ENCODE data around the gene SLMAP. TPM values are rescaled to one million over a fixed set of nuclear protein-coding genes. Genes with fewer than 3 reads are reported as not detected.

Gene SLMAP
- total and polyA plus RNA-seq, 2 experiments from 2014 or later: 28.4 to 45.2 TPM

- no peaks in the 10 kb centered on the region for H3K4me1 ChIP-seq (ENCODE audit: low read depth)
- no peak for TF ChIP-seq CTCF (IDR thresholded peaks at IDR 0.05; ENCODE audit: low read depth, low read length)
These were observed 179.4 kb downstream of the SLMAP start for GRCh38 chr3:57935539-57935938.

GRCh38 chr3:57937092-57937491, 181.0 kb downstream of the SLMAP start:
- TF ChIP-seq CTCF (IDR thresholded peaks at IDR 0.05; ENCODE audit: low read depth, low read length): no peak
- Histone ChIP-seq H3K27ac (no peak overlapping the region), H3K4me3 (no peak overlapping the region), H3K27me3 (no peaks in the 10 kb centered on the region), H3K9me3 (ENCODE audit: low read depth) (no peaks in the 10 kb centered on the region), H3K36me3 (no peaks in the 10 kb centered on the region), H3K4me1 (ENCODE audit: low read depth) (no peaks in the 10 kb centered on the region)
- DNase-seq (ENCODE audit: low read depth in 1 of 2, low spot score in 1 of 2): no peak

More at GRCh38 chr3:57935539-57935938, 179.4 kb downstream of the SLMAP start:
- DNase-seq (ENCODE audit: low read depth in 1 of 2, low spot score in 1 of 2): peak in 1 of 2 donors; percentile 30
- Histone ChIP-seq H3K9me3 (ENCODE audit: low read depth) (no peaks in the 10 kb centered on the region), H3K27me3 (no peaks in the 10 kb centered on the region), H3K27ac (no peak overlapping the region), H3K4me3 (no peak overlapping the region), H3K36me3 (no peaks in the 10 kb centered on the region)

GRCh38 chr3:57939775-57940174, 183.7 kb downstream of the SLMAP start:
- H3K4me3 ChIP-seq: no peak overlapping the region
- no peaks in the 10 kb centered on the region for H3K36me3 ChIP-seq
- H3K27ac ChIP-seq: peak overlapping the region; percentile 62
- H3K9me3 ChIP-seq (ENCODE audit: low read depth): no peaks in the 10 kb centered on the region
- DNase-seq (ENCODE audit: low read depth in 1 of 2, low spot score in 1 of 2): peak in 1 of 2 donors; percentile 32
- TF ChIP-seq CTCF (IDR thresholded peaks at IDR 0.05; ENCODE audit: low read depth, low read length): no peak
- H3K27me3 ChIP-seq: no peaks in the 10 kb centered on the region
- peaks cover 5% of the 10 kb centered on the region for H3K4me1 ChIP-seq (ENCODE audit: low read depth)

- no peak overlapping the region for H3K4me3 ChIP-seq
- no peaks in the 10 kb centered on the region for H3K27me3 ChIP-seq
- H3K4me1 ChIP-seq (ENCODE audit: low read depth): peaks cover 5% of the 10 kb centered on the region
These were observed 186.3 kb downstream of the SLMAP start for GRCh38 chr3:57942388-57942787.

GRCh38 chr3:57942872-57943283, 186.8 kb downstream of the SLMAP start:
- DNase-seq (ENCODE audit: low read depth in 1 of 2, low spot score in 1 of 2): no peak
- no peak overlapping the region for H3K4me3 ChIP-seq
- TF ChIP-seq CTCF (IDR thresholded peaks at IDR 0.05; ENCODE audit: low read depth, low read length): no peak
- H3K27me3 ChIP-seq: no peaks in the 10 kb centered on the region
- no peaks in the 10 kb centered on the region for H3K9me3 ChIP-seq (ENCODE audit: low read depth)
- no peak overlapping the region for H3K27ac ChIP-seq
- no peaks in the 10 kb centered on the region for H3K36me3 ChIP-seq
- peaks cover 5% of the 10 kb centered on the region for H3K4me1 ChIP-seq (ENCODE audit: low read depth)

More at GRCh38 chr3:57942388-57942787, 186.3 kb downstream of the SLMAP start:
- Histone ChIP-seq H3K36me3 (no peaks in the 10 kb centered on the region), H3K9me3 (ENCODE audit: low read depth) (no peaks in the 10 kb centered on the region), H3K27ac (no peak overlapping the region)
- TF ChIP-seq CTCF (IDR thresholded peaks at IDR 0.05; ENCODE audit: low read depth, low read length): no peak
- DNase-seq (ENCODE audit: low read depth in 1 of 2, low spot score in 1 of 2): no peak
